Suppressor macrophage (primary cell): ENCODE data around the gene PRDM12.
"Not testable (repeated sequence)": the region's sequence is repeated elsewhere in the genome, so short reads cannot be mapped to it uniquely, and the experiment has no call there.

ENCODE experiments used
- DNase-seq, 4 experiments: peaks; one replicate each; pipeline ENCODE4 v3.0.0-alpha.2; 2020 to 2022

The PRDM12 gene

DNA sequence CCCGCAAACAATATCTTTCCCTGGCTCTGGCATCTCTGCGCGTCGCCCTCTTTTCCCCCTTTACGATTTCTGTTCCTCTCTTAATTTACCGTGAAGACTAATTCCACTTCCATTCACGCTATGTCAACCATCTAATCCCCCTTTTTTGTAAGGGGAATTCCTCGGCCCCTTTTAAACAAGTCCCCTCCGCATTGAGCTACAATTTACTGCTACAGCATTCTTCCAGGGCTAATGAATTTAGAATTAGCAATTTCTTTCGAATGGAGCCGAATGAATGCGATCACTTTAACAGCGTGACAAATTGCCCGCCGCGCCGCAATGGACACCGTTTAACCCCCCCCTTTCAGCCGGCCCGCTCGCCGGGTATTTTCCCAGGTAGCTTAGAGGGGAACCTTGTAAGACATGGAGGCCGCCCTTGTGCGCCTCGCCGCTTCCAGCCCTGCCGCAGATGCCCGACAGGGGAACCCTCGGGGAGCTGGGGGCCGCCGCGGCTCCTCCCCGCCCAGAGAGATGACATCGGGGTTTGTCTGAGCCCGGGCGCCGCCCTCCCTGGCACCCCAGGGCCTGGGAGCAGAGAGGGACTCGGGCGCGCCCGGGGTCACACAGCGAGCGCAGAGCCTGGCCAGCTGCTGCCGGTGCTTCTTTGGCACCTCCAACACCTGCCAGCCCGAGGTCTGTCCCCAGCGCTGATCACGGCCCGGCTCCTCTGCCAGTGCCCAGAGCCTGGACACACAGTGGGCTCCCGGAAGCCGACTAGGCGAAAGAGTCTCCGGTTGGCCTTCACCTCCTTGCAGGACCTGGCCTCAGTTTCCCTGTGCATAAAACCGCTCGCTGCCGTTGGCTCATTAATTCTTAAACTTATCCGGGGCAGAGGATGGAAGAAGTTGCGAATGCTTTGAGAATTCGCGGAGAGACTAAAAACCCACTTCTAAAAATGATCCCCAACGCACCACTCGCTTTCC is 1.3 kb downstream of the PRDM12 start:
- no peak for DNase-seq

DNA sequence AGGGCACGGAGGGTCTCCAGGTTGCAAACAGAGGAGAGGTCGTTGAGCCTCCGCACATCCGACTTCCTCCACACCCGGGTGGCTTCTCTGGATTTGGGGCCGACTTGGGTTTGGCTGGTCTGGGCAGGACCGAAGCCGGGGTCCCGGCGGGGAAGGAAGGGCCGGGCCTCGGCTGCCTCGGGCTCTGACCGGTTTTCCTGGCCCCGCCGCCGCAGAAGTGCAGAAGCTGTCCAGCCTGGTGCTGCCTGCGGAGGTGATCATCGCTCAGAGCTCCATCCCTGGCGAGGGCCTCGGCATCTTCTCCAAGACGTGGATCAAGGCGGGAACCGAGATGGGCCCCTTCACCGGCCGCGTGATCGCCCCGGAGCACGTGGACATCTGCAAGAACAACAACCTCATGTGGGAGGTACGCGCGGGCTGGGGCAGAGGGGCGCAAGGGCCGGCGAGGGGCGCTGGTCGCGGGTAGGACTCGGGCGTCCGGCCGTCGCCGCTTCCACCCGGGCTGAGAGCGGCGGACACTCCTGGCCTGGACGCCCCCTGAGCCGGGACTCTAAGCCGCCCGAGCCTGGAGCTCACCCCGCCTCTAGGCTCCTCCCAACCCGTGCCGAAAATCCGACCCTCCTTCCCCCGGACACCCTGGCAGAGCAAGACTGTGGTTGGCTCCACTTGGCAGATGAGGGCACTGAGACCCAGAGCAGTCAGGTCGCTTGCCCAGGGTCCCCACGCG is 2.2 kb downstream of the PRDM12 start:
- no peak for DNase-seq

DNA sequence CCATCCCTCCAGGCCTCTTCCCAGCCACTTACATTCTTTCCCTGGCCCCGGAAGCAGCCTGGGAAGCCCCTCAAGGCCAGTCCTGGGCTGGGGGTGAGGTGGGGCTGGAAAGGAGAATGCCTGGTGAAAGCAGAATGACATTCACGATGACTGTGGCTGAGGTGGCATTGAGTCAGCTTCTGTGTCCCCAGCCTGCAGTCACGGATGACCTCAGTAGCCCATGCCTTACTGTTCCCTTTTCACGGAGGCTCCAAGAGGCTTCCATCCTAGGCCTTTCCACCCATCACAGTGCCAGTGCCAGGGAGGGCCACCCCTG is 2.7 kb downstream of the PRDM12 start:
- peak; percentile 16 to 54 (median 42) for DNase-seq

DNA sequence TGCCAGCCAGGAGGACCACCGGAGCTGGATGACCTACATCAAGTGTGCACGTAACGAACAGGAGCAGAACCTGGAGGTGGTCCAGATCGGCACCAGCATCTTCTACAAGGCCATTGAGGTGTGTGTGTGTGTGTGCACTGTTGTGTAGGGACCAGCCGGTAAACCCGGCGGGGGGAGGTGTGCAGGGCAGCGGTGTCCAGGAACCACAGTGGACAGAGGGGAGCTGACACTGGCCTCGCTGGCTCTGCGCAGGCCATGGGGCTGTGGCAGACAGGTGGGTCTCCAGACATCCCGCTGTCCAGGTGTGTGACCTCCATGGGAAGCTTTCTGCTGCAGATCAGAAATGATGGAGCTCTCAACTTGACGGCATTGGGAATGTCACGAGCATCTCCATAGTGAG is 3.8 kb downstream of the PRDM12 start:
- DNase-seq: no peak

DNA sequence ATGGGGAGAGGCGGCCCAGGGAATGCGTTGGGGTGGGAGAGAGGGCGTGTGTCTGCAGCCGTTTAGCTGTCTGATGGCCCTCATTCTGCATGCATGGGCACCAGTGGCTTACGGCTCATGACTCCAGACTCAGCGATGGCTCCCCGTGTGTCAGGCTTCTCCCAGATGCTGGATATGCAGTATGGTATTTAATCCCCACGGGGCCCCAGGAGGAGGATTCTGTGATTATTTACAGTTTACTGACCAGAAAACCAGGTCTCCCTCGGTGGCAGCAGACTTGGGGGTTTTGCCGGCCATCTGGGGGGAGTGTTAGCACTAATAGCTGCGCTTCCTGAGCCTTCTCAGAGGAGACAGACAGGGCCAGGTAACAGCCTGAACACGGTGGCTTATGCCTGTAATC is 4.3 kb downstream of the PRDM12 start:
- DNase-seq: no peak

DNA sequence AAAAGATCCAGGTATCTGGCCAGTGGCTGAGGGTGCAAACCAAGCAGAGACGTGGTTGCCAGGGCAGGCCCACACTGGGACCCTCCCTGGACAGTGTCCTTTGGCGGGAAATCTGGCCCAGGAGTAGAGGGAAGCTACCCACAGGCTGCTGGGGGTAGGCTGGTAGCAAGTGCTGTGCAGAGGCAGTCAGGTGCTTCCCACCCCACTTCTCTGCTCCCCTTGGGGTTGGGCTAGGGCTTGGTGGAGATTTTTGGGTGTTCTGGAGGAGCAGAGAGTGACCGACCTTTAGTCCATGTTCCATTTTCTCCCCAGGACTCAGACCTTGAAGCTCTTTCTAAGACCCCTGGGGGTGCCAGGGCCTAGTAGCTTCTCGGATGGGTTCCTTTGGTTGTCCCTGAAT is 5.6 kb downstream of the PRDM12 start:
- DNase-seq: no peak

DNA sequence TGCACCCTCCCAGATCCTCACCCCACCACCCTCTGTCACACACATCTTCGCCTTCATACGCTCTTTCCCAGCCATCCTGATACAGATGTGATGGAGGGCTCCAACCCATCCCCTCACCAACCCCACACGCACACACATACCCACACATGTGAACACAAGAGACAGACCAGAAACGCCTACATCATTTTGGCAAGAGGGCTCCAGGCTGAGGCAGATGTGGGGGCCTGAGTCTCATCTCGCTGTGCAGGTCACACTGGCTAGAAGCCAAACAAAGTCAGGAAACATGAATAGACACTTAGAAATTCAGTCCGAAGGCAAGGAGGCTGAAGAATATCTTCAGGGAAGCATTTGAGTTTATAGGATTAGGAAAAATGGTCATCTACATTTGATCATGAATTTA is 6.2 kb downstream of the PRDM12 start:
- no peak for DNase-seq

DNA sequence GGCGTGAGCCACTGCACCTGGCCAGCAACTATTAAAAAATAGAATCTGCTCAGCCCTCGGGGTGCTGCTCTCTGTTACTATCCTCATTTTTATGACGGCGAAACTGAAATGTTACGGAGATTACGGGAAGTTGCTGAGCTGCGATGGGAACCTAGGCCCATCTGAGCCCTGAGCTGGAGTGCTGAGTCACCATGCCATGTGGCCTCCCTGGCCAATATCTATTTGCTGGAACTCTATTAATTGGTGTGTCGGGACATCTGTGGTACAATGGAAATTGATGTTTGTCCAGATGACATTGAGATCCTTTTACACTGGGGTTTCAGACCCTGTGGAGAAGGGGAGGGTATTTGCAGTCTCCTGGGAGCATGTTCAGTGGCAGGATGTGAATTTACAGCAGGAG is 8.1 kb downstream of the PRDM12 start:
- DNase-seq: no peak

DNA sequence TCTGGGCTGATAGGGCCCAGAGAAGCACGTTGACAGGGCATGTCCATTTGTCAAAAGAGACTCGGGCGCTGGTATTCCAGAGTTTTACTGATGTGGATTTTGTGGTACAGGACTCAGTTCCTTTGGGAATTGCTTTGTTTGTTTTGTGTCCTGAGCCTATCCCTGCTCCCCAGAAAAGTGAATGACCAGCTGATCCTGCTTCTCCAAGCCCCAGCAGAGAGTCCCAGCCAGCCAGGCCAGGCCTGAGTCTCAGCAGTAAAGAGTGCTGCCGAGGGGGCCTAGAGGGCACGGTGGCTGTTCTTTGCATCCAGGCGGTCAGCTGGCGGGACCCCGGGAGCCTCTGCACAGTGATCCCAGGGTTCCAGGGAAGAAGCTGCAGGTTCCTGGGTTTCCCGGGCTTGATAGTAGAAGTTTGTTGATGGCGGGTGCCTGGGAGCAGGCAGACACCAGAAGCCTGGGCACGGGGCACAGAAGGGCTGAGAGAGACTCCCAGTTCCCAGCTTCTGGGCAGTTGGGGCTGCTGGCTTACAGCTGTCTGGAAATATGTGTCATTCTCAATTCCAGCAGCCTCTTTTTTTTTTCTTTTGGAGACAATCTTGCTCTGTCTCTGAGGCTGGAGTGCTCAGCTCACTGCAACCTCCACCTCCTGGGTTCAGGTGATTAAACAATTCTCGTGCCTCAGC is 8.7 kb downstream of the PRDM12 start:
- no peak for DNase-seq

DNA sequence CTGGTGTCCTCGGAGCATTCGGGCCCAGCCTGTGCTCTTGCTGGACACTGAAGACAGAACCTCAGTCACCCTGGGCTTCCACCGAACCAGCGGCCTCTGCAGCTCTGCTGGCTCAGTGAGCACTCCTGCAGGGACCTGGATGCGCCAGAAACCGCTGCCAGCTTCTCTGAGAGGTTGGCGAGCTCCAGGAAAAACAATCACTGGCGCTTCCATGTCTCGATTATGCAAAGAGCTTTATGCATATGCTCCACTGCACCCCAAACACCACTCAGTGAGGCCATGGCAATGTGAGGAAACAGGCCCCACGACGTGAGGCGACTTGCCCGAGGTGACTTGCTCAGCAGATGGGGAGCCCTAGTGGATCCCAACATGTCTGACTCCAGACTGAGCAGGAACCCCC is 11.0 kb downstream of the PRDM12 start:
- DNase-seq: no peak

DNA sequence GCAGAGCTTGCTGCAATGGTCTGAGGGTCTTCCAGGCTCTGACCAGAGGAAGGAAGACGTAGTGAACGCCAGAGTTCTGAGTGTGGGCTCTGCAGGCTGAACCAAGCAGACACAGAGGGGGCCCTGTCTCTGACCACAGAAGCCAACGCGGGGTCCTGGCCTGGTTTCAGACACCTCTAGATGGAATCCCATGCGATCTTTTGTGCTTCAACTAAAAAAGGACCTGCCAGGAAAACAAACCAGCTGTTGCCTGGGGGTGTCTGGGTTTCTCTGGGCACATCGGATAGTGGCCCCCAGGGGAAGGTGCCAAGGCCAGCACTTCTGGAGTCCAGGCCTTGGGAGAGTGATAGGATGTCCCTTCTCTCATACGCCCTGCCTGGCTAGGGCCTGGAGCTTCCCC is 12.9 kb downstream of the PRDM12 start:
- no peak for DNase-seq

DNA sequence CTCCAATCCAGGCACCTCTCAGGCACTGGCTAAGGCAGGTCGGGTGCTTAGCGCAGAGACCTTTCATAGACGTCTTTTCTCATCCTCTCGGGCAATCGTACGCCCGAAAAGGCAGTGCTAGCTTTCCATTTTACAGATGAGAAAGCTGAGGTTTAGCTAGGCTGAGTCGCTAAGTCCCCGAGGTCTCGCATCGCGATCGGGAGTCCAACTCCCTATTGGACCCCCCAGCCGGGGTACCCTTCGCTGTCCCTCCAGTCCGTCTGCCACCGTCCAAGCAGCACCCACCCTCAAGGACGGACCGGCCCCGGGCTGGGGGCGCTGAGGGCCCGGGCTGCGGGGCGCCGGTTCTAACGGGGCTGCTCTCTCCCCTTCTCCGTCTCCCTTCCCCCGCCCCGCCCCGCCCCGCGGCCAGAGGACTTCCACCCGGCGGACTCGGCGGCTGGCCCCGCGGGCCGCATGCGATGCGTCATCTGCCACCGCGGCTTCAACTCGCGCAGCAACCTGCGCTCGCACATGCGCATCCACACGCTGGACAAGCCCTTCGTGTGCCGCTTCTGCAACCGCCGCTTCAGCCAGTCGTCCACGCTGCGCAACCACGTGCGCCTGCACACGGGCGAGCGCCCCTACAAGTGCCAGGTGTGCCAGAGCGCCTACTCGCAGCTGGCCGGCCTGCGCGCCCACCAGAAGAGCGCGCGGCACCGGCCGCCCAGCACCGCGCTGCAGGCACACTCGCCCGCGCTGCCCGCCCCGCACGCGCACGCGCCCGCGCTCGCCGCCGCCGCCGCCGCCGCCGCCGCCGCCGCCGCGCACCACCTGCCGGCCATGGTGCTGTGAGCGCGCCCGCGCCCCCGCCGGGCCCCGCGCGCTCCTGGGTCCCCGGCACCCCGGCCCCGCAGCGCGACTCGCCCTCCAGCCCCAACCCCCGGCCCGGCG is 16.7 kb downstream of the PRDM12 start:
- peak; percentile 75 to 91 (median 88) for DNase-seq

DNA sequence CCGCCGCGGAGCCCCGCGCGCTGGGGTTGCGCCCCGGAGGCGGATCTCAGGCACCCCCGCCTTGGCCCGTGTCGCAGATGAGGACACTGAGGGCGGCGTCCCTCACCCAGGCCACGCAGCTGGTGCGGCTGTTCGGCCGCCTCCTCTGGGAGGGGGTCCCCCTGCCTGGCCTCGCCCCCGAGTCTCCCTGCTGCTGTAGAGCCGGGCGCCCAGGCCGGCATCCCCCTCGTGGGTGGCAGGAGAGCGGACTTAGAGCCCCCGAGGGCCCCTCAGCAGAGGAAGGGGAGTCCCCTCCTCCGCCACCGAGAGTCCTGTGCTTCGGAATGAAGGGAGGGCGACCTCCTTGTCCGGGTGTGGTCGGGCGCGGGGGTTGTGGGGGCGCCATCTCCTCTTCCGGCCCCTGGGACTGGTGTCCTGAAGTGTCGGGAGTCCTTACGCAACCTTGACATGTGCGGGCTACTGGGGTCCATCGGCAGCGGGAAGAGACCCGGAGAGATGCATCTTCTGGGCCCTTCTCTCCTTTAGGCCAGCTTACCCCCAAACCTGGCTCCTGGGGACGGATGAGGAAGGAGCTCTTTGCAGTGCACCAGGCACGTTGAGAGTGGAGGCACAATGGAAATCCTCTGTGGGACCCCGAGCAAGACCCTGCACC is 17.5 kb downstream of the PRDM12 start:
- no peak for DNase-seq

DNA sequence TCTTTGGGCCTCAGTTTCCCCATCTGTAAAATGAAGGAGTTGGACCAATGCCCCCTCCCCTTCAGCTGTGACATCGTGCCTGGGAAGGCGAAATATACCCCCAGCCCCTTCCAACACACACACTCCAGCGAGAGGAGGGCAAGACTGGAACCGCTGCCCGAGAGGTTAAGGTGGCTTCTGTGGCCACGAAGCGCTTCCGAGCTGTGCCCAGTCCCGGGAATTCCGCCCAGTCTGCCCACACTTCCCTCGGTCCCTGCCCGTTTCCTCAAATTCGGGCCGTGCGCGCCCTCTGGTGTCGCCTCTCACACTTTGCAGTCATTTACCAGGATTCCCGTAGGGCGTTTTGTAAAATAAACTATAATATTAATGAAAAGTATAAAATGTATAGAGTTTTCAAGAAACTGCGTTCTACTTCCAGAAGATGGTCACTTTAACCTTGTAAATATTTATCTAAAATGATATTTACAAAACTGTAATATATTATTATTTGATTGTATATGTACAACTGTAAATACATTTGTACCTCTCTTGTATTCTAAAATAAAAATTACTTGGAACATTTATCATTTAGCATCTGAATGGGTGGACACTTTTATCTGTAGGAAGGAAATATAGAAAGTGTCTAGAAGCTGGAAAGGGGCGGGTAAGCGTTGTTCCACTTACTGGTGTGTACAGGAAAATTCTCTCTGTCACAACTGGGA is 18.2 kb downstream of the PRDM12 start:
- peak; percentile 79 to 91 (median 86) for DNase-seq

DNA sequence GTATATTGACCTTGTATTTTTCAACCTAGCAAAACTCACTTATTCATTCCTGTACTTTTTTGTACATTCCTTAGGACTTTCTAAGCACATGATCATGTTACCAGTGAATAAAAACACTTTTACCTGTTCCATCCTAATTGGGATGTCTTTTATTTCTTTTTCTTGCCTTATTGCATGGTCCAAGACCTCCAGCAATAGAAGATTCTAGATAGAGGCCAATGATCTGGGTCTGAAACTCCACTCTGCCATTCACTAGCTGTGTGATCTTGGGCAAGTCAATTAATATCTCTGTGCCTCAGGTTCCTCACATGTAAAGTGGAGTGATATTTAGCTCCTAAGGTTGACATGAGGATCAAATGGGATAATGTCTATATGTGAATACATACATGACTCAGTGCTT is 20.7 kb downstream of the PRDM12 start:
- no peak for DNase-seq

DNA sequence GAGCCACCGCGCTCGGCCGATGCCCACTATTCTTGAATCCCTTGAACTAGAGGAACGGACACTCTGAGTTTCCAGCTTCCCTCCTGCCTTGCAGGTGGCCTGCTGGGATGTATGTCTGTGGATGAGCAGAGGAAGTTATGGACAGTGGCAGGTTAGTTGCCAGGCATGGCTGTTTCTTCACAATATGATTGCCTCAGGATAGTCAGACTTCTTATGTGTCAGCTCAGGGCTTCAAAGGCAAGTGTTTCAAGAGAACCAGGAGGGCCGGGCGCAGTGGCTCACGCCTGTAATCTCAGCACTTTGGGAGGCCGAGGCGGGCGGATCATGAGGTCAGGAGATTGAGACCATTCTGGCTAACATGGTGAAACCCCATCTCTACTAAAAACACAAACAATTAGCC is 21.6 kb downstream of the PRDM12 start:
- not testable (repeated sequence) for DNase-seq

DNA sequence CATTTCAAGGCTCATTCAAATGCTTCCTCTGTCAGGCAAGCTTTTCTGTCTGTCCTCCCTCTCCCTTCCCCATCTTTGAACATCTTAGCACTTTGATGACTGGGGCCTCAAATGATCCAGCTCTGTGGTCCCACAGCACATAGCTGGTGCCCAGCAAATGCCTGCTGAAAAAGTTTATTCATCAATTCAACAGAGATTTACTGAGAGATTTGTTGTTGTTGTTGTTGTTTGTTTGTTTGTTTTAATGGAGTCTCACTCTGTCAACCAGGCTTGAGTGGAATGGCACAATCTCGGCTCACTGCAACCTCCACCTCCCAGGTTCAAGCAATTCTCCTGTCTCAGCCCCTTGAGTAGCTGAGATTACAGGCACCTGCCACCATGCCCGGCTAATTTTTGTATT is 23.2 kb downstream of the PRDM12 start:
- no peak for DNase-seq

DNA sequence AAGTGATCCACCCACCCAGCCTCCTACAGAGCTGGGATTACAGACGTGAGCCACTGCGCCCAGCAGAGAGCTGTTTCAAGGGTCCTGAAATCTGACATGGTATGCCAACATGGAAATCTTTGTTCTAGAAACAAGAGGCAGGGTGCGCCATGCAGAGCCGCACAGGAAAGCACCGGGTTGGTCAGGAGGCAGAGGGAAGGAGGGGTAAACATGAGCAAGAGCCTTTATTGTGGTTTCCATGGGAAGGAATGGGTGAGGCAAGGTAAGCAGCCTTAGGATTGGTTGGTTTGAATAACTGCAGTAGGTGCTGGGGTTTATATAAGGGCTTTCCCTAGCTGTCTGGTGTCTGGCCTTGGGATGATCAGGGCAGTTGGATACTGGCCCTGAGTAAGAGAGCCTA is 23.7 kb downstream of the PRDM12 start:
- no peak for DNase-seq

DNA sequence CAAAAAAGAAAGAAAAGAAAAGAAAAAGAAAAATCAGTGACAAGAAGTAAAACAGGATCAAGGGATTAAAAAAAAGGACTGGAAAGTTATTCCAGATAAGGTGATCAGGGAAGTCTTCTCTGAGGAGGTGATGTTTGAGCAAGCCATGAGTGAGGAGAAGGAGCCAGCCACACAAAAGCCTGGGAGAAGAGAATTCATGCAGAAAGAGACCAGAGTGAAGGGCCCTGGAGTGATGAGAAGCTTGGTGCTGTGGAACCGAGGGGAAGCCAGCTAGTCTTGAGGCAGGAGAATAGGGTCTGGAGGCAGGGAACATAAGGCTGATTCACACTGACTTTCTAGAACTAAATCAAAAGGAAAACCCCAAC is 25.2 kb downstream of the PRDM12 start:
- no peak for DNase-seq

DNA sequence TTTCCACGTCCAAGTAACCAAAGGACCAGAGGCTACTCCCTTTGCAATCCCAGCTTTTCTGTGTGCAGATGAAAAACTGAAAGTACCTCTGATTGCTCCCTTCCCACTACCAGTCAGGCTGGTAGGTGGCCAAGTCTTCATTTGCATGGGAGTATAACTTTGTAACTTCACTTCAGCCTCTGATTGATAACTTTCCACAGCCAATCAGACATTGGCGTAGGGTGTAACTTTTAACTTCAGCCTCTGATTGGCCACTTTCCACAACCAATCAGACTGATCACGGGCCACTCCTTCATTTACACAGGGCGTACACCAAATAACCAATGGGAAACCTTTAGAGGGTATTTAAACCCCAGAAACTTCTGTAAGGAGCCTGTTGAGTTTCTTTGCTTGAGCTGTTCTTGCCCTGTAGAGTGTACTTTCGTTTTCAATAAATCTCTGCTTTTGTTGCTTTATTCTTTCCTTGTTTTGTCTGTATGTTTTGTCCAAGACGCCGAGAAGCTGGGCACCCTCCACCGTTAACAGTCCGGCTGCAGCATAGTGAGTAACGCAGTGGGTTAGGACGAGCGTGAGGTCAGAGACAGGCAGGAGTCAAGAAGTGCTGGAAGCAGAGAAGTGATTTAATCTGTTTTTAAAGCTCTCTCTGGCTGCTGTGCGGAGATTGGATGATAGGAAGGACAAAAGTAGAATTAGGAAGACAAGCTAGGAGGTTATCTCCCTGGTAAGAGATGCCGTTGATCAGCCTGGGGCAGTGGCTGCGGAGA is 25.7 kb downstream of the PRDM12 start:
- no peak for DNase-seq
